K562 treated with DMSO at 1 percent for 4 hours (cell line): ENCODE measurements around the gene KCNRG. TPM values are rescaled to one million over a fixed set of nuclear protein-coding genes. Genes with fewer than 3 reads are reported as not detected.

Source experiments
- total RNA-seq: library from RNA; unstranded; fragments of 300-600 nt; gene quantifications from 2 replicates; pipeline ENCODE4 v1.2.3, GENCODE V29; 2022; ENCODE audit not compliant: insufficient read depth

KCNRG gene, protein sequence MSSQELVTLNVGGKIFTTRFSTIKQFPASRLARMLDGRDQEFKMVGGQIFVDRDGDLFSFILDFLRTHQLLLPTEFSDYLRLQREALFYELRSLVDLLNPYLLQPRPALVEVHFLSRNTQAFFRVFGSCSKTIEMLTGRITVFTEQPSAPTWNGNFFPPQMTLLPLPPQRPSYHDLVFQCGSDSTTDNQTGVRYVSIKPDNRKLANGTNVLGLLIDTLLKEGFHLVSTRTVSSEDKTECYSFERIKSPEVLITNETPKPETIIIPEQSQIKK
- 0.79 TPM in 1 of 2 replicates, not detected in the other for total RNA-seq

DNA sequence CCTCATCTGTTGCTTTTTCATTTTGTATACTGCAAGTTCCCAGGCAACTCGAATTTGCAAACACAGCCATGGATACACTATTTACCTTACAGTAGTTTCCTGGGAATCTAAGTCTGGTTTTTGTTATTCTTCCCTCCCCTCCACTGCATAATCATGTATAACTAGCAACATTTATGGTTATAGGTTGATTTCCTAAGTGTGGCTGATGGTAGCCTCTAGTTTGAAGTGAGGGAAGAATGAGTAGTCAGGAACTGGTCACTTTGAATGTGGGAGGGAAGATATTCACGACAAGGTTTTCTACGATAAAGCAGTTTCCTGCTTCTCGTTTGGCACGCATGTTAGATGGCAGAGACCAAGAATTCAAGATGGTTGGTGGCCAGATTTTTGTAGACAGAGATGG, at the start of gene KCNRG:
KCNRG (plus strand) TSS at position 187 of the 400 bp plus-strand sequence; CDS start at position 237, 50 bp downstream.

DNA sequence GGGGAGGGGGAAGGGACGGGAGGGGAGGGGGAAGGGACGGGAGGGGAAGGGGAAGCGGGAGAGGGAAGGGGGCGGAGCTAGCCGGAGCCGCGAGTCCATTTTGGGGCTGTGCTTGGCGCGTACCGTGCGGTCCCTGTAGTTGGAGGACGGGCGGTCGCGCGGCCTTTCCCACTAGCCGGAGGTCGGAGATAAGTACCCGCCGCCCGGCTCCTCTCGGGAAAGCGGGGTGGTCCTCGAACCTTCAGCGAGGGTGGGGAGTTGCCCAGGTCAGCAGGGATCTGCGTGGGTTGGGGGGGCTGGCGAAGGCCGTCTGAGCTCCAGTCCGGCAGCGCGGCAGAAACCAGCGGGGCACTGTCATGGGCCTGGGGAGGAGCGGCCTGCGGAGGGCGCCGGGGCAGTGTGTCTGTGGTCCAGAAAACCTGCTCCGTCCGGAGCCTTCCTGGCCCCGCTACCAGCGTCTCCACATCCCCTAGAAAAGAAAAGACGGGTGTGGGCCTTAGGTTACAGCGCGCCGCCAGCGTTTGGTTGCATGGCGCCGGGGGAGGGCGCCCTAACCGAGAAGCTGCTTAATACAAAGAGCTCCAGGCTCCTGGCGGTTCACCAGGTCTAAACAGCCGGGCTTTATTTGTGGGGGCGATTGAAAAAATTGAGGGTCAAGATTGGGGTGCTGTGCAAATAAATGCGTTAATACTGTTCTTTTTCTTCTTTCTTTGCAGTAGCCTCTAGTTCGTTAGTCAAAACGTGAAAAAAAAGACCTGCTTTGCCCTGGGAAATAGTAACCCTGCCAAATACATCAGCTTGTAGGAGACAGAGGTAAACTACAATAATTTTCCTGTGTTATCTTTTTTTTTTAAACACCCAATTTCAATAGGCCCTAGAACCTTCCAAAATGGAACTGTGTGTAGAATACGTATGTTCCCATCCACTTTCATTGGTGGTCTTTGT, 18.0 kb upstream of the KCNRG start, which contains the start of gene TRIM13:
TRIM13 (plus strand) TSS at position 92 of the 945 bp plus-strand sequence. CDS start 14,899 bp downstream, outside the sequence.

Other genes starting within 250 kb of the KCNRG start
- 7.9 and 11.2 TPM in 2 replicates for gene KPNA3, start 222.8 kb upstream of the KCNRG start, total RNA-seq
- gene SPRYD7, start 79.1 kb upstream of the KCNRG start, total RNA-seq = 2.8 and 3.3 TPM in 2 replicates
- gene TRIM13, start 18.4 kb upstream of the KCNRG start, total RNA-seq = 9.3 and 12.5 TPM in 2 replicates